HG03442 (cell line): ENCODE results near the gene SESTD1.
A peak's percentile ranks its signal among the peaks of the same experiment; 100 is the strongest.
"Not testable (repeated sequence)": the region's sequence is repeated elsewhere in the genome, so short reads cannot be mapped to it uniquely, and the experiment has no call there.

Experiments
- ATAC-seq: cut with Tn5 transposase; IDR thresholded peaks from one replicate; pipeline ENCODE4 v1.9.1; 2021; ENCODE audit warnings: mild to moderate bottlenecking, moderate library complexity; ENCODE audit not compliant: unreplicated experiment

SESTD1 gene

DNA sequence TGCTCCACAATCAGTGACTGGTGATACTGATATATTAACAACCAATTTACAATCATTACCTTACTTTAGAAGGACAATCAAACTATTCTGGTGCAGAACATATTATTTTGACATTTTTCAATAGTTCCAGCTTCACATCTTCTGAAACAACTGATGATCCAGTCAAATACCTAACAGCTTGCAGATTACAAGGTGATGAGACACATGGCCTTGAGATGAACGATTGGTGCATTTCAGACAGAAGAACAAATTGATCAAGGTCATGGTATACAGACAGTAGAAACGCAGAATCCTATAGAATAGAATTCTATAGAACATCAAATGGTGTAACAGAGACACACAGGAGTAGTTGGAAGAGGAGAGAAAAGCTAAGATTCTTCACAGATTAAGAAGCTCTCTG is 24.8 kb downstream of the SESTD1 start:
- no peak for ATAC-seq

DNA sequence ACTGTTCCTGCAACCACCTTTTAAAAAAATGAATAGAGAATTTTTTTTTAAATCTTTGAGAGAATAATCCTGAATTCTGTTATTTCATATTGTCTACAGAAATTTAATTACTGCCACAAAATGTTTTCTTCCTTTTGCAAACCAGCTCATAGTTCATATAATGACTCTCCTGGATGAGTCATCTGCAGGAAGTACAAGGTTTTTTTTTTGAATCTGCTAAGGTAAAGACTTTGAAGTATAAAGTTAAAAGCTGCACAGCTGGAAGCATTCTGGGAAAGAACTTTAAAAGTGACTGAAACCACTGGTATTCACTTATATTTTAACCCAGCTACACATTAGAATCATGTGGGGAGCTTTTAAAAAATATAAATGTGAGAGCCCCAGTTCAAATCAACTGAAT is 25.4 kb downstream of the SESTD1 start:
- ATAC-seq = peak; percentile 74

GRCh38 chr2:179238027-179238426 is 26.6 kb downstream of the SESTD1 start:
- ATAC-seq = no peak

GRCh38 chr2:179237209-179237946 is 27.3 kb downstream of the SESTD1 start:
- no peak for ATAC-seq

GRCh38 chr2:179235463-179236108 is 29.0 kb downstream of the SESTD1 start:
- ATAC-seq = no peak

GRCh38 chr2:179234658-179235240 is 29.9 kb downstream of the SESTD1 start:
- no peak for ATAC-seq

DNA sequence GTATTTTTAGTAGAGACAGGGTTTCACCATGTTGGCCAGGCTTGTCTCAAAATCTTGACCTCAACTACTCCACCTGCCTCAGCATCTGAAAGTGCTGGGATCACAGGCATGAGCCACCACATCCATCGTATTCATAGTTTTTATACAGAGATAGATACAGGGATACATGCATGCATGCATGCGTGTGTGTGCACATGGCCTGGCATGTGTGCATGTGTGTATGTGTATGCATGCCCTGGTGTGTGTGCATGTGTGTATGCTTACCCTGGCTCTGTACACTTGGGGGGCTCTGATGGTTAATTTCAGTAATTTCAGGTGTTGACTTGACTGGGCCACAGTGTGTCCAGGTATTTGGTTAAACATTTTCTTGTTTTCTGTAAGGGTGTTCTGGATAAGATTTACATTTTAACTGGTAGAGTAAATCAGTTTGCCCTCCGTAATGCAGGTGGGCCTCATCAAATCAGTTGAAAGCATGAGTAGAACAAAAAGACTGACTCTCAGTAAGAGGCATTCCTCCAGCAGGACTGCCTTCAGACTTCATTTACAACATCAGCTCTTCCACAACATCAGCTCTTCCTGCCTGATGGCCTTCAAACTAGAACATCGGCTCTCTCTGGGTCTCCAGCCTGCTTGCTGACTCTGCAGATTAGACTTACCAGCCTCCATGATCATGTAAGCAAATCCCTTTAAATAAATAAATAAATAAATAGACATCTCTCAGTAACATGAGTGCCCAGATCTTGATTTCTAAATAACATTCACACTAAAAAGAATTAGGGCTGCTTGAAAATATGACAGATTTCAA is 30.8 kb downstream of the SESTD1 start:
- ATAC-seq = no peak

GRCh38 chr2:179233083-179233490 is 31.5 kb downstream of the SESTD1 start:
- no peak for ATAC-seq

- ATAC-seq = no peak
Observed at GRCh38 chr2:179226961-179227259, 37.7 kb downstream of the SESTD1 start.

DNA sequence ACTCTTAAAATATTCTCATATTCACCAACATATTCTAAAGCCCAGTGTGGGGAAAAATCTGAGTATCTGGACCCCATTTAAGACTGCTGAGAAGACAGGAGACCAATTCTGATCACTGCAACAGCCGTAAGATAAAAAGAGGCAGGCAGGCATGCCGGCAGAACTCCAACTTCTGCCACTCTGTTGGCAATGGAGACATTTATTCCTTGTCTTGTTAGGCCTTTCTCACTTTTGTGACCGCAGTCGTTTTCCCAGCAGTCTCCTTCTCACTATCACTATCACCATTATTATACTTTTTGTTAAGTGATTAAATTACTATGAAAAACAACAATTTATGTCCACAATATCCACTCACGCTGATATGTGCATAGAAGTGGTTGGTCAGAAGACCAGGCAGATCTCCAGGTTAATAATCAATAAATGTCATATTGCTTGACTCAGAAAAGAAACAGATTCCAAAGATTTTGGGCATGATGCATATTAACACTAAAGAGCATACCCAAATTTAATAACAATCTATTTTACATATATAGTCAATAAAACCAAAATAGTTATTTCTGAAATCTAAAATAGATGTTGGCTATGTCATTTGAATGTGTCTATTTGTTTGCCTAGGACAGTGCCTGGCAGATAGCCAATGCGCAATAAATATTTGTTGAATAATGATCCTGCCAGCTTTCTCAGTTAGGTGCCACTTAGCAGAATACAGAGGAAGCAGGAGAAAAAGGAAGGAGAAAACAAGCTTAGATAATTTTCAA is 38.2 kb downstream of the SESTD1 start:
- ATAC-seq = no peak

GRCh38 chr2:179224361-179224760 is 40.3 kb downstream of the SESTD1 start:
- ATAC-seq = no peak

DNA sequence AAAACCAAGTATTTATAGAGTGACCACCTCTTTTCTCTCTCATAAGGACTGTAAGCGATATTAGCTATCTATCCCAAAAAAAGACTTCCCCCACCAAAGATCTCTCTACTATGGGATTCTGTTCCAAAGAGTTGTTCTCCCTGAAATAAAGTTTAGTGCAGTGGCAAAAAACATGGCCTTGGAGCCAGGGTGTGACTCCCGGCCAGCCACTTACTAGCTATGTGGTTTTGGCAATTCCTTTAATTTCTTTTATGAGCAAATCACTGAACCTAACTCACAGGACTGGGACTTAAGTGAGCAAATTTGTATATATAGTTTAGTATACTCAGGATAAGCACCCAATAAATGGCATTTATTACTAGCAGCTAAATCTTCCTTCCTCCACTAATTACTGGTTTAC is 42.6 kb downstream of the SESTD1 start:
- ATAC-seq = no peak

DNA sequence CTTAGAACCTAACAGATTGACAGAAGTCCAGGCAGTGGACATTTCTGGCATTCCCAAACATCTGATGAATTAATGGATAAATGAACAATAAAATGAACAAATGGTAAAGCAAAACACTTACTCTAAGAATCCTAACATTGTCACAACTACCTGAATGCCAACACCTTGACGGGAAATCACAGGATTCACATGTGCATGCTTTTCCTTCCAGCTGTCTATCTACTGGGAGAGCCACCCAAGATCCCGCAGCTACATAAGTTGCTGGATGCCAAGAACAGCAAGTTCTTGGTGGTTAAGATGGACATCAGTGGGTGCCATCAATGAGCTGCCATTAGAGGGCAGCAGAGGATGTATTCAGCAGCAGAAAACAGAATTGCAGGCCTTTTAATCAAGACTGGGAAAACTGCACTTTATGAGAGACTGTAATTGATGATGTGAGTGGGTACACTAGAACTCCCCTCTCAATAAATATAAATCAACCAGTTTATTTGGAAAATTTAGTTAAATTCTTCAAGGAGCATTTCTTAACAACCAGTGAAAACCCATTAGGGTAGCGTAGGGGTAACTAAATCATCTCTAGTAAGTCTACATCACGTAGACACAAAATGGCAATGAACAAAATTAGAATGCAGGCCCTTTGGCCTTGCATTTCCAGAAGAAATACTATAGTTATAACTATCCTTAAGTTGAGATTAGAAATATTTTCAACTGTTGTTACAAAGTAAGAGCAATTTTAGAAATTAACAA is 45.6 kb downstream of the SESTD1 start:
- peak; percentile 87 for ATAC-seq

DNA sequence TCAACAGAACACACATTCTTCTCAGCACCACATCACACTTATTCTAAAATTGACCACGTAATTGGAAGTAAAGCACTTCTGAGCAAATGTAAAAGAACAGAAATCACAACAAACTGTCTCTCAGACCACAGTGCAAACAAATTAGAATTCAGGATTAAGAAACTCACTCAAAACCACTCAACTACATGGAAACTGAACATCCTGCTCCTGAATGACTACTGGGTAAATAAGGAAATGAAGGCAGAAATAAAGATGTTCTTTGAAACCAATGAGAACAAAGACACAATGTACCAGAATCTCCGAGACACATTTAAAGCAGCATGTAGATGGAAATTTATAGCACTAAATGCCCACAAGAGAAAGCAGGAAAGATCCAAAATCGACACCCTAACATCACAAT is 50.0 kb downstream of the SESTD1 start:
- not testable (repeated sequence) for ATAC-seq

GRCh38 chr2:179211355-179211754 is 53.3 kb downstream of the SESTD1 start:
- ATAC-seq = no peak

DNA sequence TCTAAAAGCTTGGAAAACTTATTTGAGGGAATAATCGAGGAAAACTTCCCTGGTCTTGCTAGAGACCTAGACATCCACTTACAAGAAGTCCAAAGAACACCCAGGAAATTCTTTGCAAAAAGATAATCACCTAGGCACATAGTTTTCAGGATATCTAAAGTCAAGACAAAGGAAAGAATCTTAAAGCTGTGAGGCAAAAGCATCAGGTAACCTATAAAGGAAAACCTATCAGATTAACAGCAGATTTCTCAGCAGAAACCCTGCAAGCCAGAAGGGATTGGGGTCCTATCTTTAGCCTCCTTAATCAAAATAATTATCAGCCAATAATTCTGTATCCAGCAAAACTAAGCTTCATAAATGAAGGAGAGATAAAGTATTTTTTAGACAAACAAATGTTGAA is 56.4 kb downstream of the SESTD1 start:
- ATAC-seq = not testable (repeated sequence)

DNA sequence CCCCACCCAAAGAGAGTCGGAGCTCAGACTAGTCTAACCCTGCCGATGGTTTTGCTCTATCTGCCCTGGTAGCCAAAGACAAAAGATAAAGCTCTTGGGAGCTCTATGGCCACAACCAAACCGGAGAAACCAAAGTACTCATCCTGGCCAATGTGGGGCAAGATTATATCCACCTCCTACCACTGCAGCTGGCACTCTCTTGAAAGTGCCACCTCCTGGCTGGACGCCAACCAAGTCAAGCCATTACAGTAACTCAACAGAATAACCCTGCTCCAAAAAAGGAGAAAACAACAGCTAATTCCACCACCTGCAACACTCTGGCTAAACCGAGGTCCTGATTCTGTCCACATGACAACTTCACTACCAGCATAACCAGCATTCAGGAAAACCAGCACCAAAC is 57.6 kb downstream of the SESTD1 start:
- ATAC-seq = no peak

DNA sequence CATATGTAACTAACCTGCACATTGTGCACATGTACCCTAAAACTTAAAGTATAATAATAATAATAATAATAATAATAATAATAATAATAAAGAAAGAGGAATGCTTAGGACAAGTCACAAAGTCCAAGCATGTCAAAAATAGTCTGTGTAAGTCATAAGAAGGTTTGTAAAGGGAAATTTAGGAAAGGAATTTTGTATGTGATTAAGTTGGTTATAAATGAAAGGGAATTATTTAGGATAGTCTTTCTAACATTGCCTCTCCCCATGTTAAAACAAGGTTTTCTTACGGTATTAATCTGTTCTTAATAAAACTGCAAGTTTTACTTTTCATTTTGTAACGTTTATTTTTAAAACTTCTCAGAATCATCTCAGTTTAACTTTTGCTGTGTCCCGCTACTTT is 62.8 kb downstream of the SESTD1 start:
- no peak for ATAC-seq

DNA sequence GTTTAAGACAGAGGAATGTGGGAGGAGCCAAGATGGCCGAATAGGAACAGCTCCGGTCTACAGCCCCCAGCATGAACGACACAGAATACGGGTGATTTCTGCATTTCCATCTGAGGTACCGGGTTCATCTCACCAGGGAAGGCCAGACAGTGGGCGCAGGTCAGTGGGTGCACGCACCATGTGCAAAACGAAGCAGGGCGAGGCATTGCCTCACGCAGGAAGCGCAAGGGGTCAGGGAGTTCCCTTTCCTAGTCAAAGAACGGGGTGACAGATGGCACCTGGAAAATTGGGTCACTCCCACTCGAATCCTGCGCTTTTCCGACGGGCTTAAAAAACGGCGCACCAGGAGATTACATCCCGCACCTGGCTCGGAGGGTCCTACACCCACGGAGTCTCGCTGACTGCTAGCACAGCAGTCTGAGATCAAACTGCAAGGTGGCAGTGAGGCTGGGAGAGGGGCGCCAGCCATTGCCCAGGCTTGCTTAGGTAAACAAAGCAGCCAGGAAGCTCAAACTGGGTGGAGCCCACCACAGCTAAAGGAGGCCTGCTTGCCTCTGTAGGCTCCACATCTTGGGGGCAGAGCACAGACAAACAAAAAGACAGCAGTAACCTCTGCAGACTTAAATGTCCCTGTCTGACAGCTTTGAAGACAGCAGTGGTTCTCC is 68.6 kb downstream of the SESTD1 start:
- ATAC-seq = not testable (repeated sequence)

DNA sequence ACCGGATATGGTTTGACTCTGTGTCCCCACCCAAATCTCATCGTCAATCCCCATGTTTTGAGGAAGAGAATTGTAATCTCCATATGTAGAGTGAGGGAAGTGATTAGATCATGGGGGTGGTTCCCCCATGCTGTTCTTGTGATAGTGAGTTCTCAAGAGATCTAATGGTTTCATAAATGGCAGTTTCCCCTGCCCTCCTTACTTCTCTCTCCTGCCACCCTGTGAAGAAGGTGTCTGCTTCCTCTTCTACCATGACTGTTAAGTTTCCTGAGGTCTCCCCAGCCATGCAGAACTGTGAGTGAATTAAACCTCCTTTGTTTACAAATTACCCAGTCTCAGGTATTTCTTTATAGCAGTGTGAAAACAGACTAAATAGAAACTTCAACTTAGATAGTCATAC is 69.5 kb downstream of the SESTD1 start:
- ATAC-seq = no peak
